ENCODE measurements around the gene GPR62.
A peak's percentile ranks its signal among the peaks of the same experiment; 100 is the strongest.

The GPR62 gene

DNA sequence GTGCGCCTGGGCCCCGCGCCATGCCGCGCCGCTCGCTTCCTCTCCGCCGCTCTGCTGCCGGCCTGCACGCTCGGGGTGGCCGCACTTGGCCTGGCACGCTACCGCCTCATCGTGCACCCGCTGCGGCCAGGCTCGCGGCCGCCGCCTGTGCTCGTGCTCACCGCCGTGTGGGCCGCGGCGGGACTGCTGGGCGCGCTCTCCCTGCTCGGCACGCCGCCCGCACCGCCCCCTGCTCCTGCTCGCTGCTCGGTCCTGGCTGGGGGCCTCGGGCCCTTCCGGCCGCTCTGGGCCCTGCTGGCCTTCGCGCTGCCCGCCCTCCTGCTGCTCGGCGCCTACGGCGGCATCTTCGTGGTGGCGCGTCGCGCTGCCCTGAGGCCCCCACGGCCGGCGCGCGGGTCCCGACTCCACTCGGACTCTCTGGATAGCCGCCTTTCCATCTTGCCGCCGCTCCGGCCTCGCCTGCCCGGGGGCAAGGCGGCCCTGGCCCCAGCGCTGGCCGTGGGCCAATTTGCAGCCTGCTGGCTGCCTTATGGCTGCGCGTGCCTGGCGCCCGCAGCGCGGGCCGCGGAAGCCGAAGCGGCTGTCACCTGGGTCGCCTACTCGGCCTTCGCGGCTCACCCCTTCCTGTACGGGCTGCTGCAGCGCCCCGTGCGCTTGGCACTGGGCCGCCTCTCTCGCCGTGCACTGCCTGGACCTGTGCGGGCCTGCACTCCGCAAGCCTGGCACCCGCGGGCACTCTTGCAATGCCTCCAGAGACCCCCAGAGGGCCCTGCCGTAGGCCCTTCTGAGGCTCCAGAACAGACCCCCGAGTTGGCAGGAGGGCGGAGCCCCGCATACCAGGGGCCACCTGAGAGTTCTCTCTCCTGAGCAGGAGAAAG is 951 bp downstream of the GPR62 start:
- peak; percentile 51 for DNase-seq

DNA sequence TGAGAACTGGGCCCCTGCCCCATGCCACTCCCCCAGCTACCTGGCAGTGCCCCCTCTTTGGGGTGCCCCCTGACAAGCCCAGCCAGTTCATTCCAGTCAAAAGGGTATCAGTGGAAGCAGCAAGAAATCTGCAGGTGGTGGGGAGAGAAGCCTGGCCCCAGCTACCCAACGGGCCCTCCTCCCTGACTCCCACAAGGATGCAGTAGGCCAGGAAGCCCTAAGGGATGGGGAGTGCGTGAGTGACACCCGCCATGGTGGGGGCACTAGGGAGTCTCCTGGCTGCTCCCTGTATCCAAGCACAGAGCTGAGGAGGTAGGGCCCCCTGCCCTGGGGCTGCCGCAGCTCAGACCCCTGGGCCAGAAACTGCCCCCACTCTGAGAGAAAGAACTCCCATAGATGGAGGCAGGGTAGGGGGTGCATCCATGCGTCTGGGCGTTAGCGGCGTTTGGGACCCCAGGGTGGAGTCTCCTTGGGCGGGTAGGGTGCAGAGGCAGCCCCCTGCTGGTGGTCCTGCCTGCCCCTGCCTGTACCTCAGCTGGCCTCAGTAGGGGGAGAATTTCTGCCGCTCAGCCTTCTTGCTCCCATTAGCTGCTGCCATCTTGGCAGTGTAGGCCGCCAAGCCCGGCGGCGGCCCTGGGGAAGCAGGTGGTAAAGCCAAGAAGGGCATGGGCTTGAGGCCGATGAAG is 2.5 kb downstream of the GPR62 start:
- DNase-seq = no peak

DNA sequence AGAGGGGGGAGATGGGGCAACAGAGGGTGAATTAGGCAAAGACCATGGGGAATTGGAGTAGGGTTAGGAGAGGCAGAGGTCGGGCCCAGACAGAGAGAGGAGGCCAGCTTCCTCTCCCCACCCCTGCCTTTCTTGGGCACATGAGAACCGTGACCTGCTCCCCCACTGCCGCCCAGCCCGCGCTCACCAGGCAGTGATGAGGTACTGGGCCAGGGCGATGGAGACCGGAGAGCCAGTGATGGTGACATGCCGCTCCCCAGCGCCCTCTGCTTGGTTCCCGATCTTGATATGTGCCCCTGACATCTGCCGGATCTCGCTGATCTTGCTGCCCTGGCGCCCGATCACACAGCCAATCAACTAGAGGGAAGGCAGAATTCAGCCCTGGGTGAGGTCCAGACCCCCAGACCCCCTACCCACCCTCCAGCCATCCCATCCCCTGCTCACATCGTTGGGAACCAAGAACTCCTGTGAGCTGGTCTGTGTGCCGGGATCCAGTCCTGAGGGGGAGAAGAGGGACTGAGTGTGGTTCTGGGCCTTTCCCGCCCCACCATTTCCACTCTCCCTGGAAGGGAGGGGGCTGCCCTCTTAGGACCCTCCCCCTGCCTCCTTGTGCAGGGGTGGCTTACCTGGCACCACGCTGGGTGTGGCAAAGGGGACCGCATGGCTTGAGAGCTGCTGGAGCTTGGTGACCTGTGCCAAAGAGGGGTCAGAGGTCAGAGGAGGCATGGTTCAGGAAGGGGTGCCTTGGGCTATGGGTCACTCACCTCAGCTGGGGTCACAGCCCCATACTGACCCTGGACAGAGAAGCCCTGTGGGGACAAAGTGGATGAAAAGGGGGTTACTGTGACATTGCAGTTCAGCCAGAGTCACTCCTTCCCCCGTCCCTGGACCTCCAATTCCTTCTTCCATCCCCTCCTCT is 3.7 kb downstream of the GPR62 start:
- DNase-seq = no peak

DNA sequence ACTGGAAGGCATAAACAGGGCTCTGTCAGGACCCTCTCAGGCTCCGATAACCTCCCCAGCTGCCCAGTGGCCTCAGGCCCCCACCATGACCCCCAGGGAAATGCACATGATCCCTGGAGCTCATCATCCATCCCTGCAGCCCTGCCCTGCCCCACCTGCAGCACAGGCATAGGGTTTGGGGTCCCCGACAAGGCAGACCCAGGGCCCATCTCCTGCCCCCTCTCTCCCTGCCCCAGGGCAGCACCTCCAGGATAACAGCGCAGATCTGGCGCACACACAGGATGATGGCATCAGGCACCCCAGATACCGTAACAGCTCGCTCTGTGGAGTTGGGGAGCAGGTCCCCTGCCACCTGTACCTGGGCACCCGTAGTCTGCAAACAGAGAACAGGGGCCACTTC is 4.5 kb downstream of the GPR62 start:
- no peak for DNase-seq

DNA sequence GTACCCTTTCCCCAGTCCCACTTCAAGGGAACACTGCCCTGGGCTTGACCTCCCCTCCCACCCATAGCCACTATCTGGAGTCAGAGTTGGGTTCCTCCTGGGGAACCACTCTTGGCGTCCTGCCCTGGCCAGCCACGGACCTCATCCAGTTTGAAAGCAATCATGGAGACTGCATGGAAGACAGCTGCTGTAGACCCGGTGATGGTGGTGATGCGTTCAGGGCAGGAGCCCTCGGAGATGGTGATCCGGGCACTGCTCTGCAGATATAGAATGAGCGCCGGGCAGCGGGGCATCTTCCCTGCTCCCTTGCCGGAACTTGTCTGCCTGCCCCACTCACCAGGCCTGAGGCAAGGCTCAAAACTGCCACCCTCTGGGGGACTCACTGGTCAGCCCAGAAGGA is 5.2 kb downstream of the GPR62 start:
- no peak for DNase-seq

DNA sequence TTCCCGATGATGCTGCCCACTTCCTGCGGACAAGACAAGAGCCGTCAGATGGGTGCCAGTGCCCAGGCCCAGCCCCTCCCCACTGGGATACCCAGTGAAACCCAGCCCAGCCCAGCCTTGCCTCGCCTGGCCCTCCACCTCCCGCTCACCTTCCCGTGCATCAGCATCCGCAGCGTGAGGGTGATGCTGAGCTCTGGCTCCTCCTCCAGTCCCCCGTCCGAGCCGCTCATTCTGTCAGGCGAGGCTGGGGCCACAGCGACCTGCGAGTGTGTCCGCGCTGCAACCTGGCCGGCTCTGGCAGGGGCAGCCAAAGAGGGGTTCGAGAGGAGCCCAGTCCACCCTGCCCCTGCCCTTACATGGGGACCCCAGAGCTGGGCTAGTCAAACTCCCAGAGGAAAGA is 5.8 kb downstream of the GPR62 start:
- DNase-seq = no peak

DNA sequence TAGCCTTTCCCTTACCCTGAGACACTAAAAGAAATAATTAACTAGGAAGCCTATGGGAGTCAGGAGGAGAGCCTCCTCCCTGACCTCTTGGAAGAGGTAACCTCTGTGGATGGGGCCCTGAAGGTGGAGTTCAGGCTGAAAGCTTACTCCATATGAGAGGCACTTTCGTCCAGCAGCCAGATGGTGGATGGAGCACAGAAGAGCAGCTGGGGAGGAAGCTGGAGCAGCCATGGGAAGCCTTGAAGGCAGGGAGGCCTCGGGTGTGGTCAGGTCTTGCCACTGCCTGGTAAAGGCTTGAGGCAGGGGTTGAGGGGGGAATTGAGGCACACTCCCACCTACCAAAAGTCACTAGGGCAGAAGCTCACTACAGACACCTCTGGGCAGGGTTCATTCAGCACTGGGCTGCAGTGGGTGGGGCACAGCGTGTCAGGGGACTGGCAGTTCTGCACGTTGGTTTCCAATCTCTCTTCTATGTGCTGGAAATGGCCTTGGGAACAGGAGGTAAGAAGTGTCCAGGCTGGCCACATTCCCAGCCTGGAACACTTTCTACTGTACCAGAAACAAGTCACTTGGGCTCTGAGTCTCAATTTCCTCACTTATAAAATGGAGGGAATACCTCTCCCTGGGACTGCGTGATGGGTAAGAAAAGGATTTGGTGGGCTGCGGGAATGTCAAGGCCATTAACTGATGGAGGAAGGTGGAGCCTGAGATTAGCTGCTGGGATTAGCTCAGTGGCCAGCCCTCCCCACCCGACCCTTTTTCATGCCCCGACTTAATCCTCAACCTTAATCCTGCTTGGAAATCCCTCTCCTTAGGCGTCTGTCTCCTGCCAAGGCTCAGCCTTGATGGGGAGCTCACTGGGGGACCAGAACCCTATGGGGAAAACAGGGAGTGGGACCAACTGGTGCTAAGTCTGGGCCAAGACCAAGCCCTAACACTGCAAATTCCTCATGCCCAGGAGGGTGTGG is 6.7 kb downstream of the GPR62 start:
- DNase-seq = no peak

DNA sequence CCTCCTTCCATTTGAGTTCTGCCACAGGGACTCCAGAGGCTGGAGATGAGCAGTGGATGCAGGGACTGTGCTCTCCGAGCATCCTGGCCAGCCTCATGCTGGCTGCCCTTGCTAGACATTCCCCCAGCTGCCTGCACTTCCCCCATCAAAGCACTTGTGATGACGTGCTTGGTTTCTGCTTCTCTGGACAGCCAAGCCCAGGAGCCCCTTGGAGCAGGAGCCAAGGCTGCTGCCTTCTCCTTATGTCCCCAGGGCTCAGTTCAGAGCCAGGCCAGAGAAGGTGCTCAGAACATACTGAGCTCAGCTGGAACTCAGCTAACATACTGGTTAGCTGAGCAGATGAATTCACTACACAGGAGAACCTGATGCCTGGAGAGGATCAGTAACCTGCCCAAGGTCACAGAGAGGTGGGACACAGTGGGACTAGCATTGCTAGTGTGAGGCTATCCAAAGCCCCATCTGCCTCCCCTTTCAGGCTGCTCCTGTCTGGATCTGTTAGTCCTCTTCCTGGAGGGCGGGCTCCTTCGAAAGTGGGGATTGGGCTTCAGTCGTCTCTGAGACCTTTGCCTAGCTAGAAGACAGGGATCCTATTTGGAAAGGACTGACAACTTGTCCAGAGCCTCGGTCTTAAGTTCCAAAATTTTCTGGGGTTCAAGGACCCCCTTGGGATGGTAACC is 7.8 kb downstream of the GPR62 start:
- no peak for DNase-seq

DNA sequence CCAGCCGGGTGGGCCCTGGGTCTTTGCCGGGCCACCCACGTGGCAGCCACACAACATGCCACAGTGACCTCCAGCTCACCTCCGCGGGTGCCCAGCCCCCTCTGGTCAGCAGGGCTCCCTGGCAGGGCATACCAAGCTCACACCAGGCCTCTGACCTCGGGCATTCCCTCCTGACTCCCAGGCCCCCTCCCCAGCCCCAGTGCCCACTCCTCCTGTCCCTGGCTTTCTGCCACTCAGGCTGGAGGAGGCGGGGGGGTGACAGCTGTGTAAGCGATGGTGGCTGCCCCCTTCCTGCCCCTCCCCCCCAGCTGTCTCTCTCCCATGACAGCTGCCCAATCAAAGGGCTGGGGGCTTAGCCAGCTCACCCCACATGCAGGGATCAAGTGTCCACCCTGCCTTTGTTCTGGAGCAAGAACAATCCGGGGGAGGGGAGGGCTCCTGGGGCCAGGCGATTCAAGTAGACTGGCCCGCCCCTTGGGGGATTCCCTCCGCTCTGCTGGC is 8.8 kb downstream of the GPR62 start:
- no peak for DNase-seq

DNA sequence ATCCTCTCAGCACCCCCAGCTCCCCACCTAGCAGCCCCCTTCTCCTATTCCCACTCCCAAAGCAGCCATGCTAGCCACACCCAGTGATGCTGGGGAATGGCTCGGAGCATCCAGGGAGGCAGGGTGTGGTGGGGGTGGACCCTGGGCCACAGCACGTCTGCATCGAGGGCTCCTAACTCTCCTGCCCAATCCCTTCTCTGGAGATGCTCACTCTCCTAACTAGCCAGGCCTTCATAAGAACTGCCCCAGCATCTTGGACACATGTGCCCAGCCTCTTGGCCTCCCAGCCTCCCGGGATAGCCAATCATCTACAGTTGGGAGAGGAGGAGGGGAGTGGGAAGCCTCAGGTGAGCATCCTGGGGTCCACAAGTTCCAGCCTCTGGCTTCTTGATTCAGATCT is 9.3 kb downstream of the GPR62 start:
- no peak for DNase-seq

DNA sequence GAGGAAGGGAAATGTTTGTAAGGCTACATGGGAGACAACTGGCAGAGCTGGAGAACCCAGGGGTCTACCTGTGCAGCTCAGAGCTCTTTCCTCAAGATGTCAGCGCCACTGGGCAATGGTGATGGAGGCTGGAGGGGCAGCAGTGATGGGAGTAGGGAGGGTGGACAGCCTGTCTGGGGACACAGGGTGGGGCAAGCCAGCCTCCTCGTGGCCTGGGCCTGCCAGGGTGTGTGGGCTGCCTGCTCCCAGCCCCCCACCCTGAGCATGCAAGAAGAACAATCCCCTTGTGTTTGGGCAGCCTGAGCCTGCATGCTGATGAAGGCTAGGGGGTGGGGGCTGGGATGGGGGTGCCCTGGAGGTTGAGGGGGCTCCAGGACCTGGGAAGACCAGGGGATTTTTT is 10.8 kb downstream of the GPR62 start:
- DNase-seq = no peak

DNA sequence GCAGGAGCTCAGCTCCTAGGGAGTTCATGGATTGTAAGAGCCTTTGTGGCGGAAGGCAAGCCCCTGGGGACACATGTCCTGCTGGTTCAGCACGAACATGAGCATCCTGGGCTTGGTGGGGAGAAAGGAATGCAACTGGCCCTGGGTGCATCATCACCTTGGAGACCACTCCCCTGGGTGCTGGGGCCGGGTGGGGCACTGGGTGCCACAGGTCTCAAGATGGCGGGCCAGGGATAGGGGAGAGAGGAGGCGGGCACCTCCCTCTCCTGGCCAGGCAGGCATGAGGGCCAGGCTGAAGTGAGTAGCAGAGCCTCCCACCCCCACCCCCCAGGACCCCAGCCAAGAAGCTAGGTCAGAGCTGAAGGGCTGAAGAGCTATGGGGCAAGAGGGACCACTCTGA is 11.3 kb downstream of the GPR62 start:
- peak; percentile 42 for DNase-seq

DNA sequence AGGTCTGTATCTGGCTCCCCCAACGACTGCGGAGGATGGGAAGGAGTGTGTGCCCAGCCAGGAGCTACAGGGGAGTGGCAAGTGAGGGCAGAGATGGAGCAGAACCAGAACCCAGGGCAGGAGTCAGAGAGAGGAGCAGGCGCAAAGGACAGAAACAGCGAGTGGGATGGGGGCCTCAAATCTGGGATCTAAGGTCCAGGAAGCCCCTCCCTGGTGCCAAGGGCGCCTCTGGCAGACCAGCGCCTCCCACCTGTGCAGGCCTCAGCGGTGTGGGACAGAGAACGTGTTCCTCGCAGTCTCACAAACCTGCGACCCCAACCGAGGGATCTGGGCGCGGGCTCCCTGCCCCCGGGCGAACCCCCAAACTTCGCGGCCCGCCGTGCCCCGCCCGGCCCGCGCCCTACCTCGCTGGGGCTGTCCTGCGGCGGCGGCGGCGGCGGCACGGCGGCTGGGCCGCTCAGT is 11.8 kb downstream of the GPR62 start:
- no peak for DNase-seq

DNA sequence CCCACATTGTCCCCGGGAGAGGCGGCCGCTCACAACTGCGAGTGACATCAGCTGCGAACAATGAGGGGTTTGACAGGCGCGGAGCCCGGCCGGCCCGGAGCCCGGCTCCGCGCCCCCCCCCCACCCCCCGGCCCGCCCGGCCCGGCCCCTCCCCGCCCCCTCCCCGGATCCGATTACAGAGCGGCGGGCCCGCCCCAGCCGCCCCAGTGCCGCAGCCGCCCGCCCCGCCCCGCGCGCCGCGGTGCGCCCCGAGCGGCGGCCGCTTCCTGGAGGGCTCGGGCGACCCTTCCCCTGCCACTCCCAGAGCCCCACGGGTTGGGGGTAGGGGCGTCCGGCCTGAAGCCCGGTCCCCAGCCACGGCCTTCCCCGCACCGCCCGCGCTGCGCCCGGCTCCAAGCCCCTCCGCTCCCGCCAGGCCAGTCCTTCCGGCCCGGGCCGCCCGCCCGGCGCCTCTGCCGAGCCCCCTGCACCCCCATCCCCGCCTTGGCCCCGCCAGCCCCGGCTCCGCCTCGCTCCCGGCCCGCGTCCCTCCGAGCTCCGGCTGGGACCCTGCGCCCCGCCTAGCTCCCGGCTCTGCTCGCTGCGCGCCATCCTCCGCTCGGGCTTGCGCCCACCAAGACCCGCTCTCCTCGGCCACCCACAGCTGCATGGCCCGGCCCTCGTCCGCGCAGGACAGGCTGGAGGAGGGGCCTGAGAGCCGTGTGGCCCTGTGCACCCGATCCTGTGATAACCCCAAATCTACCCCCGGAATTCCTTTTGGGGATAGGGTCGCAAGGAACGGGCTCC is 12.4 kb downstream of the GPR62 start, which contains the start of gene PCBP4:
TSS of gene PCBP4 (minus strand) at position 71 of the 786 bp plus-strand sequence. CDS start 6,214 bp downstream, outside the sequence.
- DNase-seq = peak; percentile 82

DNA sequence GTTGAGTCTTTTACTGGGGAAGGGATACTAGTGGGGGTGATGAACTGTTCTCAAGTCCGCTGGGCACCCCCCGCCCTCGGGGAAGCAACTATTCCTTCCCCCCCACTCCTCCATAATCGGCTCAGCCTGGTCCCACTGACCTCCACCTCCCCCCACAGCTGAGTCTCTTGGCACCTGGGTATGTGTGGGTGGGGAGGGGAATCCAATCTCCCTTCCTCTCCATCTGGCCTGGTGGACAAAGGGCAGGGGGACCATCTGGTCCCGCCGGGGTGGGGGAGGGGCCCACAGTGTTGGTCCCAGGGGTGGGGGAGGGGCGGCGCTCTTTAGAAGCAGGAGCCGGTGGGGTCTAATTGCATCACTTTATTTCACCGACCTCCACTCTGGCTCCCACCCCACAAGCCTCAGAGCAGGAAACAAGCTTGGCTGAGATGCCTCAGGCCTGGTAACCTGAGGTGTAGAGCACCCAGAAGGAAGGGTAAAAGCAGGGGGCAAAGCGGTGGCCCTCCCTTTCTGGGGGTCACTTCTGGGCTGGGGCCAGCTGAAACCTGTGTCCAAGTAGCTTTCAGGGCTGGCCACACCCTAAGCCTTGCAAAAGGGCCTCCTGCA is 13.1 kb downstream of the GPR62 start:
- peak; percentile 12 for DNase-seq

DNA sequence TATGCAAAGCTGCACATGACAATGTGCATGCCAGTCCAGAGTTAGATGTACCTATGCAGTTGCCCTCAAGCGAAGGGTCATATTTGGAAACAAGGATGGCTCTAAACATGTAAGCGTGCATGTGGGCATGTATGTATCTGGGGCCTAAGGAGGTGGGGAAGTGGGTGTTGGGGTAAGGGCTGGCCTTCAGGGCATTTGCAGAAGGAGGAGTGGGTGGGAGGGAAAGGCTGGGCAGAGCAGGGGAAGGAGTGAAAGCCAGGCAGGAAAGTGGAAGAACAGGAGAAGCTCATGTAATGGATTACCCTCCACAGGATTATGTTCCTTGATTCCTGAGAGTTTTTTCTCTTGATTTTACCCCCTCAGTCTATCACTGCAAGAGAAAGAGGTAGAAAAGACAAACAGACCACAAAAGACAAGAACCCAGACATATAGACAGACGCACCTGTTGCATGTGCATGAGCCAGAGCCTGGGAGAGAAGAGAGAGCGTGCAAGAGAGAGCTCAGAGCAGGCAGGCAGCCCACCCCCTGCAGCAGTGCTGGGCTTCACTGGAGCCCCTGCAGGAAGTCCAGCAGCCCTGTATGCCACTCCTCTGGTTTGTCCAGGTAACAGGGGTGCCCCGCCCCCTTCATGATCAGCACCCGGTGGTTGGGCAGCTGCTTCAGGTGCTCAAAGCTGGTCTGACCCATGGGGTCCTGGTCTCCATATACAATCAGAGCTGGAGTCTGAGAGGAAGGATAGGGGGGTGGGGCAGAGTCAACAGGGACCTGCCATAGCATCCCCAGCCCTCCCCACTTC is 13.9 kb downstream of the GPR62 start:
- DNase-seq = no peak

DNA sequence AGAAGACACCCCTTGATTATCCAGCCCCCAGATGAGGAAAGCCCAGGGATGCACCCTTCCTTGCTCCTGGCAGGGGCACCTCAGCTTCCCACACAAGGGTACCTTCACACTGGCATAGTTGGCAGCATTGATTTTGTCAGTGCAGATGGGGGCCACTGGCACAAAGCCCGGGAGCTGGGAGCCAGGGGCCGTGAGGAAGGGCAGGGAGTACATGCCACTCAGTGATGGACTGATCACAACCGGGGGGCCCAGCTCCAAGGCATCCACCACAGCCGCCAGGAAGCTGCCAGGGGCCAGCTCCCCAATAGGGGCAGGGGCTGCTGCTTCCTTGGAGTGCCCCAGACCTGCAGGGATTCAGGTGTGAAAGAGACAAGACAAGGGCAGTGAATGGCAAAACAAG is 14.7 kb downstream of the GPR62 start:
- DNase-seq = no peak

DNA sequence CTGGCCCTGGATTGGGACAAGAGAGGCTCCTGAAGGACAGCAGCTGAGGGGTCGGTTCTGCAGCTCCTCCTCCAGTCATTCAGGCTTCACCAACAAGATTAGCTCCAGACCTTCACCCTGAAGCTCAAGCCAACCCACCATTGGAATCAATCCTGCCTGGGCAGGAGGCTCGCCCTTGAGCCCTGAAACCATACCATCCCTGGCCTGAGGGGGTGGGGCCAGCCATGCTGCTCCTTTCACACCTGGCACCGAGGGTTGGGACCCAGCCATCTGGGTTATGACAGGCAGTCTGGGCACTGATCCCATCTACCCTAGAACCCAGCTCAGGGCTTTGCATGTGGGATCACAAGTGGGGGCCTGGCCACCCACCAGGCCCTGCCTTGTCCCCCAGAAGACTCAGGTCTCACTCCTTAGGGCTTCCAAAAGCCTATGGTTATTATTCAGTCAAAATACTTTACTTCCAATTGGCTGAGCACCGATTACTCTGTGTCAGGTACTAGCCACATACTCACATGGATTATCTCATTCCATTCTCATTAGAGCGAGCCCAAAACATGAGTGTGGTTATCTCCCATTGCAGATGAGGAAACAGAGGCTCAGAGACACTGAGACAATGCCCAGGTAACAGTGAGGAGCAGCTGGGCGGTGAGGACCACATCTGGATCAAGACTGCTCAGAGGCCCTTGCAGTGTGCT is 15.6 kb downstream of the GPR62 start:
- DNase-seq = no peak

All from fibroblast of skin of back (primary cell).